GM18861 (cell line): ENCODE data around the gene VSTM1.
"Not testable (repeated sequence)": the region's sequence is repeated elsewhere in the genome, so short reads cannot be mapped to it uniquely, and the experiment has no call there.

Experiments
- ATAC-seq: cut with Tn5 transposase; IDR thresholded peaks from one replicate; pipeline ENCODE4 v1.9.1; 2021; ENCODE audit not compliant: unreplicated experiment

VSTM1 gene, protein sequence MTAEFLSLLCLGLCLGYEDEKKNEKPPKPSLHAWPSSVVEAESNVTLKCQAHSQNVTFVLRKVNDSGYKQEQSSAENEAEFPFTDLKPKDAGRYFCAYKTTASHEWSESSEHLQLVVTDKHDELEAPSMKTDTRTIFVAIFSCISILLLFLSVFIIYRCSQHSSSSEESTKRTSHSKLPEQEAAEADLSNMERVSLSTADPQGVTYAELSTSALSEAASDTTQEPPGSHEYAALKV

DNA sequence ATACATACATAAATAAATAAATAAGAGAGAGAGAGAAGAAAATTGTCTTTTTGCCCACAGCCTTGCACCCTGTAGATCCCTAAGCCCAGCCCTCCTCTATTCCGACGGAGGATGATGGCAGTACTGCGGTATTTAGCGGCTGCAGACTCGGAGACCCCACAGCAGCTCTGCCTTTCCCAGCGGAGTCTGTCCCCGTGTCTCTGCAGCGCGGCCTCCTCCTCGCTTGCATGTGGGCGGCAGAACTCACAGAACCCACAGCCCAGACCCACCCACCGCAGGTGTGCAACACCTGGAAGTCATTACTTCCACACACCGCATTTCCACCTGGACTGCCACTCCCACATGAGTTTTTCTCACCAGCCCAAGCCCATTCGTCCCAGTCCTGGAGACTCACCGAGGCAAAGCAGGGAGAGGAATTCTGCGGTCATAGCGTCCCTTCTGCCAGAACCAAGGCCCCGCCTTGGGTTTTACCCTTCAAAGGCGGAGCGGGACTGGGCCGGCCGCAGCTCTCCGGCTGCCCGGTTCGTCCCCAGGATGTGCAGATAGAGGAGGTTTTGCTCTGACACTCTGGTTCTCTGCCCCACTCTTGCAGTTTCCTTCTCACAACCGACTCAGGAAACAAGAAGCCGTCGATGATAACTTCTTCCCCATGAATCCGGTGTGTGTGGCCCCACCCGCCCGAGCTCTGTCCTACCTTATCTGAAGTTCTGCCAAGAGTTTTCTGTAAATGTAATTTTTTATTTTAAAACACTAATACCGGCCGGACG is at the start of gene VSTM1:
Gene VSTM1, minus strand, starts transcription at position 548 of the 767 bp plus-strand sequence. Its CDS starts 120 bp downstream, at position 428.
- ATAC-seq, result no peak

DNA sequence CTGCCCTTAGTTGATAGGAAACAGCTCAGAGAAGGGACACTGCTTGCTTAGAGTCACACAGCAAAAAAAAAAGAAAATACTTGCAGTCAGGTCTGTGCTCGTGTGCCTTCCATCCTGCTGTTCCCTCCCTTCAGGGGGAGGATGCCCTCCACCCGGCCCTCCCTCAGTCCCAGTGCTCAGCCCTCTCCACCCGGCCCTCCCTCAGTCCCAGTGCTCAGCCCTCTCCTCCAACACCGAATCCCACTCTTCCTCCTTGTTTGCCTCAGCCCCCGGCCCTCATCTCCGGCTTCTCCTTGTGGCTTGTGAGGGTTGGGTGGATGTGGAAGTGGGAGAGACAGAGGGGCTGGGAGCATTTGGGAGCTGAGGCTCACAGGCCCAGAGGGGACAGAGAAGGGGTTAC is 46.0 kb upstream of the VSTM1 start:
- no peak for ATAC-seq

DNA sequence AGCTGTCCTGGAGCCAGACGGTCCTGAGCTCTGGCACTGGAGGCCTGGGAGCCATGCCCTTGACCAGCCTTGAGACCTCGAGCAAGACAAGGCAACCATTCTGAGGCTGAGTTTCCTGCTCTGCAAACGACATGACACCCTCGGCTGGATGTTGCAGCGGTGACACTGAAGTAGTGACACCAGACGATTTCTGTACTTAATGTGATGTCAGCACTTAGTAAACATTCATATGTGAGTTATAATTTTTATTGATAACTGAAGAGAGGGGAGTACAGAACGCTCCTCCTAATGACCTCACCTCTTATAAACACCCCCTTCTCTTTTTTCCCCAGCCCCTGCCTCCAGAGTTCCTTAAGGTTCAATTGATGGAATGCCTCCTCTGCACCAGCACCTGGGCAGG is 44.8 kb upstream of the VSTM1 start:
- ATAC-seq, result no peak

DNA sequence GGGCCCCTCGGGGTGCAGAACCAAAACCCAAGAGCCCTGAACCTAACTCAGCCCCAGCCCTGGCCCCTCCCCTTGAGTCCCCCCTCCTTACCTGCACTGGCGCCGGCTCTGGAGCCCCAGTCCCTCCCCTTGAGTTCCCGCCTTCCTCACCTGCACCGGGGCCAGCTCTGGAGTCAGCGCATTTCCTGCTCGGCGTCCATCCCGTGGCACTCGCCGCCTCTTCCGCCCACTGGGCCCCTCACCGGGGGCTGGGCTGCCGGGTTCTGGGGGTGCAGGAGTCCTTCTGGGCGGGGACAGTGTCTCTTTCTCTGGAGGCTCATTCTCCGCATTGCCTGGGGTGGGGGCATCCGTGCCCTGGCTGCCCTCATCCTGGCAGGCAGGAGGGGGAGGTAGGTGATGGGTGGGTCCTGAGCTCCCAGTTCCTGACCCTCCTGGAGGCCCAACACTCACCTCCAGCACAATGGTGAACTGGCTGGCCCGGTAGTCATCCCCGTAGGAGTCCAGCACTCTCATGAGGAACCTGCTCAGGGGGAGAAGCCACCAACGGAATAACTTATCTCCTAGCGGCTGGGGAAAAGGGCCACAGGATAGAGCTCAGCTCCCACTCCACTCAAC is 44.3 kb upstream of the VSTM1 start:
- no peak for ATAC-seq

DNA sequence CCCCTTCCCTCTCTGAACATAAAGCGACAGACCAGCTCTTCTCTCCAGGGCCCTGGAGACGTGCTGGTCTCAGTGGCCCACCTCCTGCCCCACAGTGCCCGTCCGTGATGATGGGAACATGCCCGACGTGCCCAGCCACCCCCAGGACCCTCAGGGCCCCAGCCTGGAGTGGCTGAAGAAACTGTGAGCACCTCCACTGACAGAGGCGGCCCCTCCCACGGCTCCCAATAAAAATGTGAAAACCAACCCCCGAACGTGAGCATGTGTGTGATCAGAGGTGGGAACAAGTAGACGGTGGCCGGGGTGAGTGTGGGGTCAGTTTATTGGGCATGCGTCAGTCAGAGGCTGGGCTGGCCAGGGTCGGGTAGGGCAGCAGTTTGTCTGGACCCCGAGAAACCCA is 43.0 kb upstream of the VSTM1 start:
- ATAC-seq, result no peak

DNA sequence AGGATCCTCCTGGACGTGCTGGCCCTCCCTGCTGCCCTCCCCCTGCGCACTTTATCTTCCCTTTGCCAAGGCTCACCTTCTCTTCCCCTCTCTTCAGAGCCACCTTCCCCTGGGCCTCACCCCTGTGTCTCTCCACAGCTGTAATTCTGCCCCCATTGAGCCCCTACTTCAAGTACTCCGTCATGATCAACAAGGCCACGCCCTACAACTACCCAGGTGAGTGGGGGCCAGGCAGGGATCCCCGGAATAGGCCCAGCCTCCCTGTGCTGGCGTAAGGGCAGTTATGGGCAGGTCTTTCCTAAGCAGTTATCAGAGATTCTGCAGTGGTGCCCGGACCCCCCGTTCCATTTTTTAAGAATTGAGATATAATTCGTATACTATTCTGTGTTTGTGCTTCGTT is 42.1 kb upstream of the VSTM1 start:
- ATAC-seq, result no peak

DNA sequence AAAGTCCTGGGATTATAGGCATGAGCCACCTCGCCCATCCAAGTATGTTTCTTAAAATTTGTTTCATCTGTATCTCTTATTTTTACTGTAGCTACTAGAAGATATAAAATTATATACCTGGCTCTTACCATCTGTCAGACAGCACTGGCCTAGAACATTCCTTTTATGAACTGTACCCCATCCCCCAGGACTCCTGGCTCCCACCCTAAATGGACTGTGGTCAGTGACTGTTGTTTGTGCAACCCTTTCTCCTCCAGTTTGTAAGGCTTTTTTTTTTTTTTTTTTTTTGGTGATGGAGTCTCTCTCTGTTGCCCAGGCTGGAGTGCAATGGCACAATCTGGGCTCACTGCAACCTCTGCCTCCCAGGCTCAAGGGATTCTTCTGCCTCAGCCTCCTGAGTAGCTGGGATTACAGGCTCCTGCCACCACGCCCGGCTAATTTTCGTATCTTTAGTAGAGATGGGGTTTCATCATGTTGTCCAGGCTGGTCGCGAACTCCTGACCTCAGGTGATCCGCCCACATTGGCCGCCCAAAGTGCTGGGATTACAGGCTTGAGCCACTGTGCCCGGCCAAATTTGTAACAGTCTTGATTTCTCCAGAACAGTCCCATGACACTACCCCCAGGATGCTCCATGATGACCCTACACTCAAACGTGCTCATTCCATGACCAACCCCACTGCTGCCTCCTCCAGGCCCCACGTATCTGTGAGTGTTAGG is 41.5 kb upstream of the VSTM1 start:
- ATAC-seq, result no peak

DNA sequence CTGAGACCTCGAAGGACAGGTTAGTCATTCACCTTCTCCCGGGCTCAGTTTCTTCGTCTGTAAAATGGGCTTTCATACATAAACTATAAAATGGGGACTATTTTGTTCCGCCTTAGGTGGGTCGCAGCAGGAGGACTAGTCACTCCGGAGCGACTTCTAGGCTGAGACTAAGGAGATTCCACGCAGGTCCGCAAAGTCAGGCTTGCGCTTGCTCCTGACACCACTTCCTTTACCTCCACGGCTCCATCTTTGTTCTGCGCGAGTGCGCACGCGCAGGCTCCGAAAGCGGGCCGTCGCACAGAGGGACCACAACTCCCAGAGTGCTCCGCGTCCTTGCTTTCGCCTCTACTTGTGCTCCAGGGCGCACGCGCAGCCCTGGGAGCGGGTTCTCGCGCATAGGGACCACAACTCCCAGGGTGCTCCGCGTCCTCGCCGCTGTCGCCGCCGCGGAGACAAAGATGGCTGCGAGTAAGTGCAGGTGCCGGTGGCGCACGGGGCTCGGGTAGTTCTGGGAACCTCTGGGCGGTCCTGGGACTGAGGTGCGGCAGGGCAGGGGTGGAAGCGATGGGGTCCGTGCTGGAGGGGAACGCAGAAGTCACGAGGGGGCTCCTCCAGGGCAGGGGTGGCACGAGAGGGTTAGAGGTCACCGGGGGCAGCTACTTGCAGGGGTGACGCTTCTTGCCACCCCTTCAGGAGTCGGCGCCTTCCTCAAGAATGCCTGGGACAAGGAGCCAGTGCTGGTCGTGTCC is 38.9 kb upstream of the VSTM1 start, which contains the start of gene NDUFA3:
Gene NDUFA3, plus strand, starts transcription at position 435 of the 749 bp plus-strand sequence. Its CDS starts 24 bp downstream, at position 459.
- ATAC-seq, result peak; percentile 97

DNA sequence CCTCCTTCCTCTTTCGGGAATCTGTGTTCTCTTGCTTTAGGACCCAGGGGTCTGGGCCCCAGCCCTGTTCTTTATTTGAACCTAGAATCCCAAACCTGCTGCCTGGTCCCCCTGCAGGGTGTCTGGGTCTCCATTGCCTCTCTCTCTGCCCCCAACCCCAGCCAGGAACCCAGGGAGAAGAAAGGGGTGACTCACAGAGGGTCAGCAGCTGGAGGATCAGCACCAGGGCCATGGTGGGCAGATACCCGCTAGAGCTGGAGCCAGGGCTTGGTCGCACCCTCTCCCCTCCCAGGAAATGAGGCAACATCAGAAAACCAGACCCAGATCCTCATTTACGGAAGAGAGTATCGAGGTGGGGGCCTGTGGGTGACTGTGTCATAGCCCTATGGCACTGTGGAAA is 36.9 kb upstream of the VSTM1 start, which contains the start of gene OSCAR:
Gene OSCAR, minus strand, starts transcription at position 243 of the 400 bp plus-strand sequence. Its CDS starts 11 bp downstream, at position 232.
- no peak for ATAC-seq

DNA sequence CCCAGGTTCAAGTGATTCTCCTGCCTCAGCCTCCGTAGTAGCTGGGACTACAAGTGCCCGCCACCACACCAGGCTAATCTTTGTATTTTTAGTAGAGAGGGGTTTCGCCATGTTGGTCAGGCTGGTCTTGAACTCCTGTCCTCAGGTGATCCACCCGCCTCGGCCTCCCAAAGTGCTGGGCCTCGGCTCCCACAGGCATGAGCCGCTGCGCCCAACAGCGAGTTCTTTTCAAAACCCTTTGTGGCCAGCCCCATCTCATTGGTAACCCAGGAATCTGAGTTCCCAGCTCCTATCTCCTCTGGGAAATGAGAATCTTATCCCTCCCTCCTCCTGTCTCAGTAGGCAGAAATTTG is 36.2 kb upstream of the VSTM1 start:
- ATAC-seq, result not testable (repeated sequence)

DNA sequence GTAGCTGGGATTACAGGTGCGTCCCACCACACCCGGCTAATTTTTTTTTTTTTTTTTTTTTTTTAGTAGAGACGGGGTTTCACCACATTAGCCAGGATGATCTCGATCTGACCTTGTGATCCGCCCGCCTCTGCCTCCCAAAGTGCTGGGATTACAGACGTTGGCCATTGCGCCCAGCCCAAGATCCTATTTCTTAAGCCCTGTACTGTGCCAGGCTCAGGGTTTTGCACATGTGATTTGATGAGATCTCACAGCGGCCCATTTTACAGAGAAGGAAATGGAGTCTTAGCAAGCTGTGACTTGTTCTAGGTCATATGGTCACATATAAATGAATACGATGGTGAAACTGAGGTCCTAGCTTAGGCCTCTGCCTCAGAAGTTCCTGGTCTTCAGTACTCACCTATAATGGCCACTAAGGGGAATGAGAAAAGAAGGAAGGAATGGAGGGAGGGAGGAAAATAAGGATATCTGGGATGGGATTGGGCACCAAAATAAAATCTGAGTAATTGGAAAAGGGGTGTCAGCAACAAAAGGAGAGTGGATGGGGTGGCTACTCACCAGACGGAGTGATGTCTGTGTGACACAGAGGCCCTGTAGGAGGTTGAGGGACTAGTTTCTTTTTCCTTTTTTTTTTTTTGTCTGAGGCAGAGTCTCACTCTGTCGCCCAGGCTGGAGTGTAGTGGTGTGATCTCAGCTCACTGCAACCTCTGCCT is 35.6 kb upstream of the VSTM1 start:
- ATAC-seq, result no peak

DNA sequence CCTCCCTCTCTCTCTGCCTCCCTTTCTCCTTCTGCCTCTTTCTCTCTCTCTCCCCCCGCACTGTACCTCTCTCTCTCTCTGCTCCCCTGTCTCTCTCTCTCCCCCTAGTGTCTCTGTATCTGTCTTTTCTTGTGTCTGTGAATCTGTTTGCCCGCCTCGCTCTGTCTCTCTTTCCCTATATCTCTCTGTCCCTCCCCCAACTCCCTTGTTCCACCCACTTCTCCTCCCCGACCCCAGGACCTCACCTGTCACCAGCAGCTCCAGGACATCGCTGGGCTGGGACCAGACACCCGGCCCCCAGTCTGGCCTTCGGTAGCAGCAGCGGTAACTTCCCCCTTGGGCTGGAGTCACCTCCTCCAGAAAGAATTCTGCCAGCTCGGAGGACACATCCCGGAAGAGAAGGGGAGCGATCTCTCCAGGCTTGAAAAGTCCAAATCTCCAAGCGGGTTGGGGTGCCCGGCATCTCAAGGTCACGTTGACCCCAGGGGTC is 33.0 kb upstream of the VSTM1 start:
- no peak for ATAC-seq

DNA sequence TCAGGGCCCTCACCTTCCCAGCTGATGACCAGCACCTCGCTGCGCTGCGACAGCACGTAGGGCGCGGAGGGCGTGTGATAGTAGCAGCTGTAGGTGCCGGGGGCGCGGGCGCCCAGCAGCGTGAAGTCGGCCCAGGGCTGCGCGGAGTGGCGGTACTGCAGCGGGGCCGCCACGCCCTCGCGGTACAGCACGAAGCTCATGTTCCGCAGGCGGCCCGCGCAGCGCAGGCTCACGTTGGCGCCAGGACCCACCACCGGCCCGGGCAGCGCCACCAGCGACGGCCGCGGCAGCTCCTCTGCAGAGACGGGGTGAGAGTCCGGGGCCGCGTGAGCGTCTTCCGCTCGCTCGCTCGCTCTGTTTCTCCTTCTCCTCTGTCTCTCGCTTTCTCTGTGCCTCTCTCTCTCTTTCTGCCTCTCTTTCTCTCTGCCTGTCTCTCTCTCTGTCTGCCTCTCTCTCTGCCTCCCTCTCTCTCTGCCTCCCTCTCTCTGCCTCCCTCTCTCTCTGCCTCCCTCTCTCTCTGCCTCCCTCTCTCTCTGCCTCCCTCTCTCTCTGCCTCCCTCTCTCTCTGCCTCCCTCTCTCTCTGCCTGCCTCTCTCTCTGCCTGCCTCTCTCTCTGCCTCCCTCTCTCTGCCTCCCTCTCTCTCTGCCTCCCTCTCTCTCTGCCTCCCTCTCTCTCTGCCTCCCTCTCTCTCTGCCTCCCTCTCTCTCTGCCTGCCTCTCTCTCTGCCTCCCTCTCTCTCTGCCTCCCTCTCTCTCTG is 32.3 kb upstream of the VSTM1 start:
- ATAC-seq, result not testable (repeated sequence)

DNA sequence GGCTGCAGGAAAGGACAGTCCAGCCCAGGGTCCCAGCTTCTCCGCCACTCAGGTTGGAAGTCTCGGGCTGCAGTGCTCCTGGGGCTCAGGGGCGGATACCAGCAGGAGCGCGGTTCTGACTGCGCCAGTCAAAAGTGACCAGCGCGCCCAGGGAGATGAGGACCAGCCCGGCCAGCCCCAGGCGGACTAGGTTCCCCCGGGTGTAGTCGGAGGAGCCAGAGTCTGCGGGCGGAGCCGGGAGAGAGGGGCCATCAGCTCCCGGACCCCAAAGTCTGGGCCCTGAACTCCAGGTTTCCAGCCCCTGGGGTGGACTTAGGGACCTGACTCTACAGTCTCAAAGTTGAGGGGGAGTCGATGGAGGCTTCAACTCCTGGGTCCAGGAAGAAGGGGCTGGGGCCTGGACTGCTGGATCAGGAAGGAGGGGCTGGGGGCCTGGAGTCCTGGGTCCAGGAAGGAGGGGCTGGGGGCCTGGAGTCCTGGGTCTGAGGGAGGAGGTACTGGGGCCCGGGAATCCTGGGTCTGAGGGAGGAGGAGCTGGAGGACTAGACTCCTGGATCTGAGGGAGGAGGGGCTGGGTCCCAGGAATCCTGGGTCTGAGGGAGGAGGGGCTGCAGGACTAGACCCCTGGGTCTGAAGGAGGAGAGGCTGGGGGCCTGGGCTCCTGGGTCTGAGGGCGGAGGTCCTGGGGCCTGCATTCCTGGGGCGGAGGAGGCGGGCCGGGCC is 31.6 kb upstream of the VSTM1 start:
- no peak for ATAC-seq

DNA sequence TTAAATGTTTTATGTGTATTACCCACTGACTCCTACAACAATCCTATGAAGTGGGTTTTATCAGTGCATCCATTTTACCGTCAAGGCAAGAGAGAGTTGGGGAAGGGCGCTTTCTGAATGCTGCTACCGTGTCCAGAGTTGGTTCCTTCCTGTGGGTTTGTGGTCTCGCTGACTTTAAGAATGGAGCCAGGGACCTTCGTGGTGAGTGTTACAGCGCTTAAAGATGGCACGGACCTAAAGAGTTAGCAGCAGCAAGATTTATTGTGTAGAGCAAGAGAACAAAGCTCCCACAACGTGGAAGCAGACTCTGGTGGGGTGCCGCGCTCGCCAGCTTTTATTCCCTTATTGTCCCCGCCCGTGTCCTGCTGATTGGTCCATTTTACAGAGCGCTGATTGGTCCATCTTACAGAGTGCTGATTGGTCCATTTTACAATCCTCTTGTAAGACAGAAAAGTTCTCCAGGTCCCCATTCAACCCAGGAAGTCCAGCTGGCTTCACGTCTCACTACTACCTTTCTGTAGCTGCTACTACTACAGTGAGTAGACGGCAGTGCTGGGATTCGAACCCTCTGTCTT is 30.8 kb upstream of the VSTM1 start:
- ATAC-seq, result no peak

DNA sequence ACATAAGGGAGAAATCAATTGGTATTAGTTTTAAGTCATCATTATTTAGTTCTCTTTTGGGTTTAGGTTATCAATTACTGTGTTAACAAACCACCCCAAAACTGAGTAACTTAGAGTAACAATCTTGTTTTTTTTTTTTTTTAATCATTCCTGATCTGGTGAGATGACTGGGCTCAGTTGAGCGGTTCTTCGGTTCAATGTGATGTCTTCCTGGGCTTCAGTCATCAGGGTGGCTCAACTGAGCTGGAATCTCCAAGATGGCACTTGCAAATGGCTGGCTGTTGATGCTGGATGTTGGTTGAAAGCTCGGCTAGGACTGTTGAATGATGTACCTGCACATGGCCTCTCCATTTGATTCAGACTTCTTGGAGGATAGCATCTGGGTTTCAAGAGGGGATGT is 20.7 kb upstream of the VSTM1 start:
- ATAC-seq, result no peak

DNA sequence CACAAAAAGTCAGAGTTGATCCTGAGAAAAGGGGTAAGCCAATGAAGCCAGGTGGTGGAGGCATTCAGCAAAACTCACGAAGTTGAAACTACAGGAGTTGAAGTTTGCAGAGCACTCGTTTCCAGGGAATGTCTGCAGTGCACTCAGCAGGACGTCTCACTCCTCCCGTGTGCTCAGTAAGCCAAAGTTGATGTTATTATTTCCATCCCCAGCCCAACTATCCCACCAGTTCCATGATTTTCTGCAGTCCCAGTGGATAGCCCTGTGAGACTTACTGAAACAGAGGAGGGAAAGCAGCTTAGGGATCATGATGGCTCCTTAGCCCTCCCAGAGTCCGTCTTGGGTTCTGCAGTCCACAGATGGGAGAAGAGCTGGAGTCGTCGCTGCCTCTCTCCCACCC is 17.3 kb upstream of the VSTM1 start, which contains the start of gene TARM1:
Gene TARM1, minus strand, starts transcription at position 334 of the 400 bp plus-strand sequence. Its CDS starts 25 bp downstream, at position 309.
- ATAC-seq, result no peak

DNA sequence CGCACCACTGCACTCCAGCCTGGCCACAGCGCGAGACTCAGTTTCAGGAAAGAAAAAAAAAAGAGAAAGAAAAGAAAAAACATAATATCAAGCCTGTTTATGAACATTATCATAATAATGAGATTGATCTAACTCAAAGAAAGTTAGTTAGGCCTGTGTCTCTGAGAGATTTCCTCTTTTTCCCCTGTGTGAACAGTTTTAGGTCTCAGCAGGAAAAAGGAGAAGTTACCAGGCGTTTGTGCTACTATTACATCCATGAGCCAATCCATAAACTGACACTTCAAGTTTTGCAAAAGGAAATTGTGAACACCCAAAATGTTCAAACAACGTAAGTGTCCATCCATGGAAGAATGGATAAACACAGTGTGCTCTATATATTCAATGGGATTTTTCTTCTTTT is 13.6 kb upstream of the VSTM1 start:
- ATAC-seq, result no peak
